ENCODE results near the gene RHBDL1.

Gene RHBDL1

DNA sequence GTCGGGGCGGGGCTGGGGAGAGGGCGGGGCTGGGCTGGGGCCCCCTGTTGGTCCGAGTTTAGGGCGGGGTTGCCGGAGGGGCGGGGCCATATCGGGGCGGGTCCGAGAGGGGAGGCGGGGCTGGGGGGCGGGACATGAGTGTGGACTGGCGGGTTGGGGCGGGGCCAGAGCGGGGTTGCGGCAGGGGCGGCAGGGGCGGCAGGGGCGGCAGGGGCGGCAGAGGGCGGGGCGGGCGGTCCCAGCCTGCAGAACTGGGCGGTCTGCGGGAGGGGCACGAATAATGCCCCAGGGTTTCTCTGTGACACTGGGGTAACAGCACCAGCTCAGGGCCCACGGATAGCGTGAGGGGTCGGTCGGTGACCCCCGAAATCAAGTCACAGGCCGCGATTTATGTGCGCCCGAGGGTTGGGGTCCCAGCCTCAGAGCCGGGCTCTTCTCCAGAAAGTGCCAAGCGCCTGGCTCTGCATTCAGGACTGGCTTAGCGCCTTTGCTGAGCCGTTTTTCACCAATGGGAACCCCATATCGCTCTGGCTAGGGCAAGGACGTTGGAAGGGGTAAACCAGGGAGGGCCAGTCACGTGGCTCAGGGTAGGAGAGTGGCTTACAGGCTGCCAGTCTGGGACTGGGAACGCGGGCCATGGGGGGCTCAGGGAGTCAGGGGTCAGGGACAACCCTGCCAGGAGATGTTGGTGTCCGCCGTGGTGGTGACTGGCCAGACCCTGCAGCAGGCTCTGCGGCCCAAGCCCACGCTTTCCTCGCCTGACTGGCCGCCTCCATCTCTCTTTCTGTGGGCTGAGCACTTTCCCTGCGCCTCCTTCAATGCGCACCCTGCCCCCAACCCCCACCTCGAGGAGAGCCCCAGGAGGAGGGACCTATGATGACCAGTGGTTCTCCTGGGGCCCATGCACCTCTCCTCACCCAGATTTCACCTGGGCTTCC is 38.1 kb upstream of the RHBDL1 start:
- no peak for DNase-seq

DNA sequence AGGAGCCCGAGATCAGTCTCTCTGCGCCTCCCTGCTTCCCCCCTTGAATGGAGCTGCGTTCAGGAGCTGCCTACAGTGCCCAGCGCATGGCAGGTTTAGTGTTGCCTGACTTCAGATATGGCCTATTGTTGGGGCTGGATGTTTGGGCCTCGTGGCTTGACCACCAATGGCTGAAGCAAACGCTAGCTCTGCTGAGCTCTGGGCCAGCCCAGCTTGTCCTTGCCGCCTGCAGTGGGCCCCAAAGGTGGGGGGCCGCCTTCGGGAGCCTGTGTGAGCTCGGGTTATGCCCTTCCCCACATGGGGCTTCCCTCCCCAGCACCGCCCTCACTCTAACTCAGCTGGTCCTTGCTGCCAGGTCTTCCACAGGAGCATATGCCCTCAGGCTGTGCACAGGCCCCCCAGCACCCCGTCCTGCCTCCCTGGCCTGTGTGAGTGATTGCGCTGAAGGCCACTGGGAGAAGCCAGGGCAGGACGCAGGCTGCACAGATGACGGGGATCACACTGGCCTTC is 37.4 kb upstream of the RHBDL1 start:
- no peak for DNase-seq

DNA sequence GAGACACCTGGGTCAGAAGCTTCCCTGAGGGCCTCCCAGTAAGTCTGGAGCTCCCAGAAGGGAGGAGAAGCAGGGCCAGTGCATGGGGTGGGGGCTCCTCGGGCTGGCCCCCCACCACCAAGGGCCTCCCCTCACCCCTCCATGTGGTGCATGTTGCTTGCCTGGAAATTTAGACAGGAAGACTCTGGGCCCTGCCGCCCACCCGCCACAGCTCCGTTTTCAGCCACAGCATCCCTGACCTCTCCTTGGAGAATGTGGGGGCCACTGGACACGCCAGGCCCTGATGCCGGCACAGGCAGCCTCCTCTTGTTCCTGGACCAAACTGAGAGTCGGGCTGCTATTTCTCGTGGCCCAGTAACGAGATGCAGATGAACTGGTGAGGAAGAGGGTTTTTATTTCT is 36.6 kb upstream of the RHBDL1 start:
- no peak for DNase-seq

DNA sequence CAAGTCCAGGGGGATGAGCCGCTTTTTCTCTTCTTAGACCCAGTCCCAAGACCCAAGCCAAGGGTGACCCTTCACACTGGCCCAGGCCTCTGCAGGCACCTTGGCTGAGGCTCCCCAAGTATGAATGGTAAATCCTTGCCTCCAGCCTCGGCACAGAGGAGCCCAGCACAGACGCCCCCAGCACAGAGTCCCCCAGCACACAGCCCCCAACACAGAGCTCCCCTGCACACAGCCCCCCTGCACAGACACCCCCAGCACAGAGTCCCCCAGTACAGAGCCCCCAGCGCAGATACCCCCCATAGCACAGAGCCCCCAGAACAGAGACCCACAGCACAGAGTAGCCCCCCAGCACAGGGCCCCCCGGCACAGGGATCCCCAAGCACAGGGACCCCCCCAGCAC is 34.9 kb upstream of the RHBDL1 start:
- DNase-seq = no peak

DNA sequence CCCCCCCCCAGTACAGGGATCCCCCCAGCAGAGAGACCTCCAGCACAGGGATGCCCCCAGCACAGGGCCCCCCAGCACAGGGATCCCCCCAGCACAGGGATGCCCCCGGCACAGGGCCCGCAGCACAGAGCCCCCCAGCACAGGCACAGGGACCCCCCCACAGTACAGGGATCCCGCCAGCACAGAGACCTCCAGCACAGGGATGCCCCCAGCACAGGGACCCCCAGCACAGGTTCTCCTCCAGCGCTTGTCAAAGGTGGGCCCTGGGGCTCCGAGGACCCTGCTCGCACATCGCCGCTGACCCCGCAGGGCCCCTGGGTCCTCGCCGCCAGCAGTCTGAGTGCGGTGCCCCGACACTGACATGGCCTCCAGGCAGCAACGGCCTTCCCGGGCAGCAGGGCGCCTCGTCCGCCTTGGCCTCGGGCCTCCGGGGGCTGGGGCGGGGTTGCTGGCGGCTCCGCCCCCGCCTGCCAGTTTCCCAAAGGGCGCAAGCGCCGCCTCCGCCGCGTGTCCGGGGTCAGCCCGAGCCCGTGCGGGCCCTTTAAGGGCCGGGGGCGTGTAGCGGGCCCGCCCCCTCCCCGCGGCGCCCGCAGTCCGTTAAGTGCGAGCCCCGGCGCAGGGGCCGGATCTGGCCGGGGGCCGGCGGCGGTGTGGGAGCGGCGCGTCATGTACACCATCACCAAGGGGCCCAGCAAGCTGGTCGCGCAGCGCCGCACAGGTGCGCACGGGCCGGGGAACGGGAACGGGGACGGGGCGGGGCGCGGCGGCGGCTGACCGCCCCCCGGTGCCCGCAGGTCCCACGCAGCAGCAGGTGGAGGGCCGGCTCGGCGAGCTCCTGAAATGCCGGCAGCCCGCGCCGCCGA is 33.9 kb upstream of the RHBDL1 start, which contains the start of gene MCRIP2:
MCRIP2 (plus strand) TSS at position 503 of the 863 bp plus-strand sequence; CDS start at position 667, 164 bp downstream.
- DNase-seq = peak; percentile 58

DNA sequence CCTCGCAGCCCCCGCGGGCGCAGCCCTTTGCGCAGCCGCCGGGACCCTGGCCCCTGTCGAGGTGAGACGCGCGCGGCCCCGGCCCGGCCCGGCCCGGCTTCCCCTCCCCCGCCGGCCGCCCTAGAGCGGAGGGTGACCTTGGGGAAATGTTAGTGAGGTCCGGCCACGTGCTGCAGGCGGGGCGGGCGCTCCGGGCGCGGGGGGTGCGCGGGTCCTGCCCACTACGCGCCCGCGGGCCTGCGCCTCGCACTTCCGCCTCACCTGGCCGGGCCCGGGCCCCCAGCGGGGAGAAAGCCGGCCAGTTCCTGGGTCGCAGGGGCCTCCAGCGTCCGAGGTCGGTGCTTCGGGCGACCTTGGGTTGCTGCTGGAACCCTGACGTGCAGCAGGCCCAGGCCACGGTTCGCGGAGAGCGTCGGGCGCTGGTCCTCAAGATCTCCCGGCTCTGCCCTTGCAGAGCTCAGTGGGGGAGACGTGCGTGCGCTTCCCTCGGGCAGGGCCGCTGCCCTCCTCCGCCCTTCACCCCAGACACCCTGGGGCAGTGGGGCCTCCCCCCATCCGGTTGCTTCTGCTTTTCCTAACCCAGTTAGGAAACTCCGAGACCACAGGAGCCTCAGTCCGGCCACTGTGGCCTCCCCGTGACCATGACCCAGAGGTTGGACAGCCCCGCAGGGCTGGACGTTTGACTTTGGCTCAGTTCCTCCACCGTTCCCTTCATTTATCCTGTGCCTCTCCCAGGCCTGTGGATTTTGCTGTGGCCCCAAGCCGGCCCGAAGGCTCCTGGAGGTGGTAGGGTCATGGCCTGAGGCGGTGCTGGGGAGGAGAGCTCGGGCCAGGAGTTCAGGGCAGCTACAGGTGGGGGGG is 33.1 kb upstream of the RHBDL1 start:
- no peak for DNase-seq

DNA sequence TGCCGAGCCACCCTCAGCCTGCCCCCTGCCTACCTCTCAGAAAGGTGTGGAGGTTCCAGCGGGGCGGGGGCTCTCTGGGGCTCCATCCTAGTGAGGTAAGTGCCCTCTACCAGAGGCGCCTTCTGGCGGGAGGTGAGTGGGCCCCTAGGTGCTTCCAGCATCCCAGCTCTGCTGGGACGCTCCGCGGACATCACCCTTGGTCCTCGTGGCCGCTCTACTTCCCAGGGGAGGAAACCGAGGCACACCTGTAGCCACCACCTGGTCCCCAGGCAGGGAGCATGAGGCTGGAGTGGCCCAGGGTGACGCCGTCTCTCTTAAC is 32.5 kb upstream of the RHBDL1 start:
- no peak for DNase-seq

DNA sequence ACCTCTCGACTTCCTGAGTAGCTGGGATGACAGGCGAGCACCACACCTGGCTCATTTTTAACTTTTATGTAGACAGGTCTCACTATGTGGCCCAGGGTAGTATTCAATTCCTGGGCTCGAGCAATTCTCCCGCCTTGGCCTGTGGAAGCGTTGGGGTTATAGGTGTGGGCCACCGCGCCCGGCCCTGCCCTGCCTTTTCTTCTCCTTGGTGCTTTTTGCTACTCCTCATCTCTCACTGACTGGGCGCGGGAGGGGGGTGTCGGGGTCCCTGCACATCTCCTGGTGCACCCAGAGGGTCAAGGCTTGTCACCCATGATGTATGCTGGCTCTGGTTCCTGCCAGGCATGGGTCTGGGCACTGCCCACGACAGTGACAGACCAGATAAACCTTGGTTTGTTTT is 30.9 kb upstream of the RHBDL1 start:
- DNase-seq = no peak

DNA sequence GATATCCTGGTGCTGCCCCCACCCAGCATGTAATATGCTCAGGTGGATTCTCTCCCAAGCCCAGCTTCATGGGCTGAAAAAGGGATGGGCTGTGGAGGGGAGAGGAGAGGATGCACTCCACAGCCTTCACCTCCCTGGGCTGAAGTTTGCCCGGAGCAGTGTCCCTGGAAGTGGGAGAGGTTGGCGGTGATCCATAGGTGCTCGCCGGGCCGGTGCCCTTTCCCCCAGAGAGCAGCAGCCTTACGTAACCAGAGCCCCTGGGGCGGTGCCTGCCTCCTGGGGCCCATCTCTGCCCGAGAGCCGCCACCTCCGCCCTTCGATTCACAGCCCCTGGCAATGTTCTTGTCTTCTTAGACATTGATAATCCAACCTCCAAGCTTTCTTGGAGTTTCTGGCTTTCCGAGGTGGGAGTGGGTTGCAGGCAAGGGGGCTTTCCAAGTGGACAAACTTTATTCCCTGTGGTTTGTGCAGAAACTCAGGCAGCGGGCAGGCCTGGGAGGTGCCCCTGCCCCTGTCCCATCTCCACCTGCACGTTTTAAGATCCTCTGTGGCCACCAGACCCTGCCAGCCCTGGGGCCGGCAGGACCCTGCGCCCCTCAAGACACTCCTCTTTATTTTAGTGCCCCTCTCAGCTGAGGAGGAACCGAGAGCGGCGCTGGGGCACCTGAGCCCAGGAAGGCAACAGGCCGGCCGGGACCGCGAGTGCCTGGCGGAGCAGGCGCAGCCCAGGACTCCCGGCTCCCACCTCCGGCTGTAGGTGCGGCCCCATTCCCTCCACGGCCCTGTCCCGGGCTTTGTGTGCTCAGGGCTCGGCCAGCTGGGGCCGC is 29.4 kb upstream of the RHBDL1 start:
- DNase-seq = no peak

DNA sequence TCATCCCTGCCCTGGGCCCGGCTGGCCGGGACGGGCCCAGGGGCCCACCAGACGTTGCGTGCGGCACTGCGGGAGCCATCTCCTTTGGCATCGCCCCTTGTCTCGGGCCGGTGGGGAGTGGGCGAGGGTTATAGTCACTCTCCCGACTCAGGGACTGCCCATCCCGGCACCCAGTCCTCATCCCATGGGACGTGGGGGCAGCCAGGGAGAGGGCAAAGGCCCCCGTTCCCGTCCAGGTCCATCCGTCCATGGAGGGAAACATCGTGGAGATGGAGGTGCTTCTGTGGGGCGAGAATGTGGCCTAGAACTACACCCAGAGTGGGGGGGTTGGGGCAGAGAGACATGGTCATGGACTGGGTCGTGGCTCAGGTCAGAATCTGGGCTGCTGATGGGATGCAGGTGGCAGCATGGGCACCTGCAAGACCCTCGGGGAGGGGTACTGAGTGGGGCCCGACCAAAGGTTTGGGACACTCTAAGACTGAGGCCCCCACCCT is 28.7 kb upstream of the RHBDL1 start:
- DNase-seq = no peak

DNA sequence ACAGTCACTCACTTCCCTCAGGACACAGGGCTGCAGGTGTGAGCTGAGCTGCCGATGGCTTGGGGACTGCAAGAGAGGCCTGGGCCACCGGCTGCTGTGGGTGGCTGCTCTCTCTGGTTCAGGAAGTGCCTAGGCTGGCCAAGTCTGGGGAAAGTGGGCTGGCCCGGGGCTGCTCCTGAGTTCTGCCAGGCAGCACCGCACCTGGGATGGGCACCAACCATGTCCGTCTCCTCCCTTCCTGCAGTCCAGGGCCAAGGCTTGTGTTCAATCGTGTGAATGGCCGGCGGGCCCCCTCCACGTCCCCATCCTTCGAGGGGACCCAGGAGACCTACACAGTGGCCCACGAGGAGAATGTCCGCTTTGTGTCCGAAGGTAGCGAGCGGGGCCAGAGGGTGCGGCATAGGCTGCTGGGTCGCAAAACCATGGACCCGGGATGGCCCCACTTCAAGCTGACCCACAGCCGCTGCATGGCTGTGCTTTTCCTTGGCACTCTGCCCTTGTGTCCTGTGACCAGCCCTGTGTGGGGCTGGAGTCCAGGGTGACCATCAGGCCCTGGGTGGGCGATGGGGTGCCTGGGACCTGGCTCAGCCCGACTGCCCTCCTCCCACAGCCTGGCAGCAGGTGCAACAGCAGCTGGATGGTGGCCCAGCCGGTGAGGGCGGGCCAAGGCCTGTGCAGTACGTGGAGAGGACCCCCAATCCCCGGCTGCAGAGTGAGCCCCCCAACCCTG is 28.1 kb upstream of the RHBDL1 start:
- DNase-seq = no peak

DNA sequence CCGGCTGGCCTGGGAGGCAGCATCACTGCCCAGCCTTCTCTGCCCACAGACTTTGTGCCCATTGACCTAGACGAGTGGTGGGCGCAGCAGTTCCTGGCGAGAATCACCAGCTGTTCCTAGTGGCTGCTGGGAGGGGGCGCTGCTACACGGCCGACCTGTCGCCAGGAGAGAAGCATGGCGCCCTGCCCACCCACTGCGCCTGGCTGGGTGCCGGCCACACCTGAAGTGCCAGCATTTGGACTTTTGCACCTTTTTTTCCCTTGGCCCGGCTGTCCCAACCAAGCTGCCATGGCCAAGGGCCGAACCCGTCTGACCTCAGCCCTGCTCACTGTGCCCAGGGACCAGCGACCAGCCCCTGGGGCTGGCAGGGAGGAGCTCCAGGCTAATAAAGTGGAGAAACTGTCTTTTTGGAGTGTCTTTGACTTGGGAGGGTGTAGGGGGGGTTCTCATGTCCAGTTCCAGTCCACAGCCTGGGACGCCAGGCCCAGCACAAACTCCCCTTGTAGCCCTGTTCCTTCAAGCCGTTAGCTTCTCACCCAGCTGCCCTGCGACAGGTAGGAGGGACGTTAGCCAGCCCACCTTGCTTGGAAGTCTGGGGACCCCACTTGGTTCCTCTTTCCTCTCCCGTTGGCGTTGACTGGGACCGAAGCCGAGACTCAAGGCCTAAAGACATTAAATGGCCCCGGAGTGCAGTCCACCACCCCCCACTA is 27.2 kb upstream of the RHBDL1 start:
- no peak for DNase-seq

DNA sequence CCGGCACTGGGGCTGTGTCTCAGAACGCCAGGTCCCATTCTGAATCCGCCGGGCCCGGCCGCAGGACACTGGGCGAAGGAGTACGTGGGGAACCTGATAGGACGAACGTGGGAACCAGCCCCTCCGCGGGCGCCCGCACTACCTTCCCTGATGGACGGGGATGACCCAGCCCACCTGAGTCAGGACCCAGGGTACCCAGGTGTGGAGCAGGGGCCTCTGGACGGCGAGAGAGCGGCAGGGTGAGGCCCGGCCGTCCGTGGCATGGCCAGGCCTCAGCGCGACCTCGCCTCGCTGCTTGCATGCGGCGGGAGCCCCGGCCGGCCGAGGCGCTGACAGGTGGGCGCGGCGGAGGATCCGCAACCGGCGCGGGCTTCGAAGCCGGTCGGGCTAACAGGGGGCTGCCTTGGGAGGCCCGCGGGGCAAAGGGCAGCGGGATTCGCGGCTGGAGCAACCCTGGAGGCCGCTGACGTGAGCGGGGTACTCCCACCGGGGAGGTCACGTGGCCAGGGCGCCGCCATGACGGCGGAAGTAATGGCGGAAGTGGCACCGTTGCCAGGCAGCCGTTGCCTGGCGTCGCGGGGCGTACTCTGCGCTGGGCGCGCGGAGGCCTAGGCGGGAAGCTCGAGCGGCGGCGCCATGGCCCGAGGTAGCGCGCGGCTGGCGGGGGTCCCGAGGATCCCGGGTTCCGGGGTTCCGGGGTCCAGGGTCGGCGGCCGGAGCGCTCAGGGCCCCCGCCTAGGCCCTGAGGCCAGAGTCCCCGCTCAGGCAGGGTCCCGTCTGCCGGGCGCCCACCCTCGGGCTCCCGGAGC is 26.5 kb upstream of the RHBDL1 start, which contains the start of gene WDR90:
WDR90 (plus strand) TSS at position 585 of the 809 bp plus-strand sequence; CDS start at position 637, 52 bp downstream.
- DNase-seq = peak; percentile 84

DNA sequence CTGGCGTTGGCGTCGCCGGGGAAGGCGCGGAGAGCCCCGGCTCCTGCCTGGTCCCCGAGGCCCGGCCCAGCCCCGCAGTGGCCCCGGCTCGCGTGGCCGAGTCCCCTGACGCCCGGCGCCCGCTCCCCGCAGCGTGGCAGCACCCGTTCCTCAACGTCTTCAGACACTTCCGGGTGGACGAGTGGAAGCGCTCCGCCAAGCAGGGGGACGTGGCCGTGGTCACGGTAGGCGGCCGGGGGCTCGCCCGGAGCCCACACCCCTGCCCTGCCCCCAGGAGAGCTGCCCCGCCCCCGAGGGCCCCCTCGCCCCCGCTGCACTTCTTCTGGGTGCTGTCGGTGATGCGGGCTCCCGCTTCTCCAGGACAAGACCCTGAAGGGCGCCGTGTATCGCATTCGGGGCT is 25.8 kb upstream of the RHBDL1 start:
- DNase-seq = no peak

DNA sequence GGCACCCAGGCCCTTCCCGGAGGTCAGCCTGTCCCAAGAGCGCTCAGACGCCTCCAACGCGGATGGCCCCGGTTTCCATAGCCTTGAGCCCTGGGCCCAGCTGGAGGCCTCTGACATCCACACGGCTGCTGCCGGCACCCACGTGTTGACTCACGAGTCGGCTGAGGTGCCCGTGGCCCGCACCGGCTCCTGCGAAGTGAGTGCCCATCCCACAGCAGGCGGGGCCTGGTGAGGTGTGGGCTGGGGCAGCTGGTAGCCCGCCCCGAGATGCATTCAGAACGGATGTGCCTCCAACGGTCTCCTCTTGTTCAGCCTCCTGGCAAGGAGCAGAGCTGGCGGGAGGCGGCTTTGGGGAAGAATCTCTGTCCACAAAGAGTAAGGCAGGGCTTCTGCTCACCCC is 23.6 kb upstream of the RHBDL1 start:
- DNase-seq = no peak

DNA sequence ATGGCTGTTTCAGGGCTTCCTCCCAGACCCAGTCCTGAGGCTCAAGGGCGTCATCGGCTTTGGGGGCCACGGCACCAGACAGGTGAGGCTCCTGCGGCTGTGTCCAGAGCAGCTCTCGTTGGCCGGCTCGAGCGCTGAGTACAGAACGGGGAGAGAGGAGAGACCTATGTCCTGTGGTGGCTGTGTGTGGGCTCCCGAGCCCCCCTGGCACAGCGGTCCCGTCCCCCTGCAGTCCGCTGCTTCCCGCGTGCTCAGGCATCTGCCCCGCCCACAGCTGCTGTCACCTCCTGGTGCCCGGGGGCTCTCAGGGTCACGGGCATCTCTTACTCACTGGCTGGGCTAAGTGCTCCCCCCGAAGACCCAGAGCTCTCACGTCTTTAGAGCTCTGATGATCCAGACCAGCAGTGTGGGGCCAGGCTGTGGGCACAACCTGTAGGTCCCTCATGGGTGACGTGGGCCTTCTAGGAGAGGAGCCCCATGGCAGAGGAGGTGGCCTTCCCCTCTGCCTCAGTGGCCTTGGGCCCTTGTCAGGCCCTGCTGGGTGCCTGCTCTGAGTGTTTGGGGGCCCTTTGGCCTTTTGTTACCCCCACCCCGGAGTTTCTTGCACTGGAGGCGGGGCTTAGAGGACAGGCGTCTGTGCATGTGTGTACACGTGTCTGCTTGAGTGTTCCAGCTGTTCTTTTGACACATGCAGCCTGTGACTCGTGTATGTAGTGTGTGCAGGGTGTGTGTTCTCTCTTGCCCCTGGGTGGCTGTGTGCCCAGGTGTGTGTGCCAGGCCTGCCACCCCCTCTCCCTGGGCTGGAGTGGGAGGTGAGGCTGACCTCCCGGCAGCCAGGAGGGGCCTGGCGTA is 22.8 kb upstream of the RHBDL1 start:
- DNase-seq = no peak

DNA sequence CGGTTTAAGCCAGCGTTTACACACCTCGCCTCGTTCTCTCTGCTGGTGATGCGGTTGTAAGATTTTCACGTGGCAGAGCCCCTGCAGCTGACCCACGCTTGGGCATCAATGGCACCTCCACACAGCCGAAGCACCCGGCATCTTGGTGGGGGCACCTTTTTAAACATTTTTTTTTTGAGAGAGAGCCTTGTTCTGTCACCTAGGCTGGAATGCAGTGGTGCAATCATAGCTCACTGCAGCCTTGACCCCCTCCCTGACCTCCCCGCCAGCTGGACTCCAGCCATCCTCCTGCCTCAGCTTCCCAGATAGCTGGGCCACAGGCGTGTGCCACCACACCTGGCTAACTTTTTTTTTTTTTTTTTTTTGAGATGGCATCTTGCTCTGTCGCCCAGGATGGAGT is 21.4 kb upstream of the RHBDL1 start:
- no peak for DNase-seq

DNA sequence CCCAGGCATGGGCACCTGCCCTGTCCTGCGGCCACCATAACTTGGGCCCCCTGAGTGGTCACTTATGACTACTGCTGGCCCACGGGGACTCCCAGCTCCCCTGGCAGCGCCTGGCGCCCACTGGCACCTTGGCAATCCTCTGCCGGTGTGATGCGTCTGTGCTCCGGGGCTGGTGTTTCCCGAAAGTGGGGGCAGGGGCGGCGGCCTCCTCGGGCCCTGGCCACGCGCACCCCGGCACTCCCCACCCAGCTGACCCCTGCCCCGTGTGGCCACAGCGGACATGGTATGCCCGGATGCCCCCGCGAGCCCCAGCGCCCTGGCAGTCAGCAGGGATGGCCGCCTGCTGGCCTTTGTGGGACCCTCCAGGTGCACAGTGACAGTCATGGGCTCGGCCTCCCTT is 18.0 kb upstream of the RHBDL1 start:
- DNase-seq = no peak

Measured in NCI-H774 (cell line).